Measurements from ENCODE around the gene PTPRE. TPM values are rescaled to one million over a fixed set of nuclear protein-coding genes. Genes with fewer than 3 reads are reported as not detected.

Gene PTPRE
- polyA plus RNA-seq, 1 of the 3 experiments (the other 2 are of a cell fraction), result 11.8 TPM

DNA sequence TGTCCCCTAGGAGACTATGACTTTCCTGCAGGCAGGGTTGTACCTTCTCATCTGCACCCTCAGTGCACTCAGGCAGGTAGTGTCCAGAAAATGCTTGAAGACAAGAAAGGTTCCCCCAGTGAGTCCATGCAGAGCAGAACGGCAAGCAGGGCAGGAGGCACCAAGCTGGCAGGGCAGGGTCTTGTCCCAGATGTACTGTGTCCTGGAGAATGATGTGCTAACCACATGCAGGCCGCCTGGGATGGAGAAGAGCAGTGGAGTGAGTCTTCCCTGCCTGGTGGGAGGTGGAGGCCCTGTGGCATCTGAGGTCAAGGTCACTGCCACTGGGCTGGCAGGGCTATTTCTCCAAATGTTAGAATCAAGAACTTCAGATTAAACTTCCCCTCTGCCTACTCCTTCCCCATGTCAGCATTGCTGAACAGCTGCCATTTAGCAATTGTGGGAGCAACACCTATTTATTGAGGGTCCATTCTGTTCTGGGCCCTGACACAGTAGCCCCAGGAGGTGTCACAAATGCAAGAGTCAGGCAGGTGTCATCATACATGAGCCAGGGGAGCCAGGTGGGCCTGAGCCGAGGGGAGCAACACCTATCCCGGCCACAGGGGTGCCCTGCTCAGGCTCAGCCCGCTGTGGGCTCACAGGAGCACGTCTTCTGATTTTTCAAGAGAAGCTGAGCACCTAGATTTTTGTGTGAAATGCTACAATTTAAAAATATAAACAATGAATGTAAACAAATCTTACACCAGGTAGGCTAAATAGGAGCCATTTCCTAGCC is 34.1 kb downstream of the PTPRE start:
- Histone ChIP-seq H3K79me2 (ENCODE audit: insufficient read depth) (no peaks in the 10 kb centered on the region), H4K20me1 (ENCODE audit: insufficient read depth) (no peaks in the 10 kb centered on the region), H3K27ac (ENCODE audit: low read depth in 2 of 2, low read length in 1 of 2) (no peak overlapping the region), H3F3A (replicated peaks; ENCODE audit: insufficient read depth) (peaks cover 8% of the 10 kb centered on the region), H2AFZ (ENCODE audit: low read depth) (no peak overlapping the region), H3K9ac (no peak overlapping the region), H3K27me3 (ENCODE audit: insufficient read depth) (no peaks in the 10 kb centered on the region), H3K9me3 (no peaks in the 10 kb centered on the region), H3K36me3 (replicated peaks in 1 of 2; ENCODE audit: control insufficient read depth in 1 of 2, insufficient read depth in 2 of 2, low read length in 1 of 2) (no peaks in the 10 kb centered on the region), H3K9me2 (no peaks in the 10 kb centered on the region), H3K4me3 (ENCODE audit: low read depth in 2 of 2, low read length in 1 of 2) (no peak overlapping the region), H3K4me1 (ENCODE audit: control insufficient read depth in 1 of 2, insufficient read depth in 2 of 2, low read depth in 1 of 2, low read length in 1 of 2) (peaks cover 9 to 32% of the 10 kb centered on the region in 2 experiments; a peak in 3 of 4 replicates), H3K4me2 (no peak overlapping the region)
- 79% methylated on average over 5 of the region's 6 CpGs for WGBS (ENCODE audit: low lambda C conversion rate)
- ChIA-PET POLR2A (no interaction called here), CTCF (interaction anchor here (1.0 to 2.9 kb wide), 4 partner anchors 10 to 35 kb away, joined by 3 to 8 read pairs (median 3); partner anchors contain the start of gene PTPRE)
- TF ChIP-seq POLR2AphosphoS5 (IDR thresholded peaks at IDR 0.05; ENCODE audit: low read depth, low read length), result no peak
- TF ChIP-seq YY1 (IDR thresholded peaks at IDR 0.05; ENCODE audit: low read depth), result no peak
- no peak for TF ChIP-seq SMC3 (IDR thresholded peaks at IDR 0.05; ENCODE audit: low read depth, low read length)
- no peak for TF ChIP-seq GATA2 (CRISPR knock-in tag; IDR thresholded peaks at IDR 0.05)
- TF ChIP-seq, protein P1, sequence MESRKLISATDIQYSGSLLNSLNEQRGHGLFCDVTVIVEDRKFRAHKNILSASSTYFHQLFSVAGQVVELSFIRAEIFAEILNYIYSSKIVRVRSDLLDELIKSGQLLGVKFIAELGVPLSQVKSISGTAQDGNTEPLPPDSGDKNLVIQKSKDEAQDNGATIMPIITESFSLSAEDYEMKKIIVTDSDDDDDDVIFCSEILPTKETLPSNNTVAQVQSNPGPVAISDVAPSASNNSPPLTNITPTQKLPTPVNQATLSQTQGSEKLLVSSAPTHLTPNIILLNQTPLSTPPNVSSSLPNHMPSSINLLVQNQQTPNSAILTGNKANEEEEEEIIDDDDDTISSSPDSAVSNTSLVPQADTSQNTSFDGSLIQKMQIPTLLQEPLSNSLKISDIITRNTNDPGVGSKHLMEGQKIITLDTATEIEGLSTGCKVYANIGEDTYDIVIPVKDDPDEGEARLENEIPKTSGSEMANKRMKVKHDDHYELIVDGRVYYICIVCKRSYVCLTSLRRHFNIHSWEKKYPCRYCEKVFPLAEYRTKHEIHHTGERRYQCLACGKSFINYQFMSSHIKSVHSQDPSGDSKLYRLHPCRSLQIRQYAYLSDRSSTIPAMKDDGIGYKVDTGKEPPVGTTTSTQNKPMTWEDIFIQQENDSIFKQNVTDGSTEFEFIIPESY (IDR thresholded peaks at IDR 0.05; ENCODE audit: borderline replicate concordance, low read depth), result no peak
- no peak for TF ChIP-seq SIN3A (IDR thresholded peaks at IDR 0.05; ENCODE audit: borderline replicate concordance, low read depth, low read length)
- TF ChIP-seq, protein P2, sequence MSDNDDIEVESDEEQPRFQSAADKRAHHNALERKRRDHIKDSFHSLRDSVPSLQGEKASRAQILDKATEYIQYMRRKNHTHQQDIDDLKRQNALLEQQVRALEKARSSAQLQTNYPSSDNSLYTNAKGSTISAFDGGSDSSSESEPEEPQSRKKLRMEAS (IDR thresholded peaks at IDR 0.05; ENCODE audit: low read depth), result no peak
- no peak for TF ChIP-seq FOXM1 (IDR thresholded peaks at IDR 0.05; ENCODE audit: low read depth)
- TF ChIP-seq RAD21 (IDR thresholded peaks at IDR 0.05; ENCODE audit: low read length), result no peak
- no peak for TF ChIP-seq JUND (IDR thresholded peaks at IDR 0.05)
- TF ChIP-seq EP300 (IDR thresholded peaks at IDR 0.05; ENCODE audit: borderline replicate concordance in 1 of 2, low read depth in 1 of 2, low read length in 1 of 2), result no peak
- DNase-seq, result no peak

DNA sequence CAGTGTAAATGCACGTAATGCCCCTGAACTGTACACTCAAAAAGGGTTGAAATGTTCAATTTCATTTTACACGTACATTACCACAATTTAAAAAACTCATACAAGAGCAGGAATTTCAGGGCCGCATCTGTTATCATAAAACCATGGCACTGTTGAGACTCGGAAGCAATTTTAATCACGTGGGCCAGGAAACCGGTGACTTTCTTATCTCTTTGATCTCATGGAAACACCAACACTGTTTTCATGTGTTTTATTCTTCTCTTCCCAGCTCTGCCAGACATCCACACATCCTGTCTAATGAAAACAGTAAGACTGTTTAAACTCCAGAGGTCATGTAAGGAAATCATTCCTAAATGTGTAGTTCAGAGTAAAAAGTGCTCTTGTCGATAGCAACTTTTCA is 35.9 kb downstream of the PTPRE start:
- no peak overlapping the region for H3K4me3 ChIP-seq (ENCODE audit: low read depth in 2 of 2, low read length in 1 of 2)
- H2AFZ ChIP-seq (ENCODE audit: low read depth), result no peak overlapping the region
- no peaks in the 10 kb centered on the region for H3K27me3 ChIP-seq (ENCODE audit: insufficient read depth)
- POLR2A ChIA-PET, result no interaction called here
- CTCF ChIA-PET, result interaction anchor here (1.0 to 2.9 kb wide), 5 partner anchors 31 to 68 kb away, joined by 3 to 10 read pairs (median 3); partner anchors contain the start of gene PTPRE
- peaks cover 3 to 28% of the 10 kb centered on the region in 2 experiments; a peak in 3 of 4 replicates for H3K4me1 ChIP-seq (ENCODE audit: control insufficient read depth in 1 of 2, insufficient read depth in 2 of 2, low read depth in 1 of 2, low read length in 1 of 2)
- no peak overlapping the region for H3K4me2 ChIP-seq
- DNase-seq, result peak; percentile 42
- H3K36me3 ChIP-seq (replicated peaks in 1 of 2; ENCODE audit: control insufficient read depth in 1 of 2, insufficient read depth in 2 of 2, low read length in 1 of 2), result no peaks in the 10 kb centered on the region
- H3K27ac ChIP-seq (ENCODE audit: low read depth in 2 of 2, low read length in 1 of 2), result peak overlapping the region; percentile 41 to 79; a peak in 3 of 4 replicates
- H3K9me2 ChIP-seq, result no peaks in the 10 kb centered on the region
- H3K9me3 ChIP-seq, result no peaks in the 10 kb centered on the region
- no peak overlapping the region for H3K9ac ChIP-seq
- 39% methylated on average over 7 of the region's 7 CpGs for WGBS (ENCODE audit: low lambda C conversion rate)
- TF ChIP-seq RAD21 (IDR thresholded peaks at IDR 0.05; ENCODE audit: low read length), result no peak
- peak; percentile 32; the same call in 1 of the 2 replicates for TF ChIP-seq MXI1 (IDR thresholded peaks at IDR 0.05; ENCODE audit: low read depth, low read length)
- TF ChIP-seq, protein P3, sequence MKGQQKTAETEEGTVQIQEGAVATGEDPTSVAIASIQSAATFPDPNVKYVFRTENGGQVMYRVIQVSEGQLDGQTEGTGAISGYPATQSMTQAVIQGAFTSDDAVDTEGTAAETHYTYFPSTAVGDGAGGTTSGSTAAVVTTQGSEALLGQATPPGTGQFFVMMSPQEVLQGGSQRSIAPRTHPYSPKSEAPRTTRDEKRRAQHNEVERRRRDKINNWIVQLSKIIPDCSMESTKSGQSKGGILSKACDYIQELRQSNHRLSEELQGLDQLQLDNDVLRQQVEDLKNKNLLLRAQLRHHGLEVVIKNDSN (IDR thresholded peaks at IDR 0.05; ENCODE audit: borderline replicate concordance, low read depth), result peak; percentile 57; the same call in 1 of the 2 replicates
- H3F3A ChIP-seq (replicated peaks; ENCODE audit: insufficient read depth), result peaks cover 3% of the 10 kb centered on the region
- no peaks in the 10 kb centered on the region for H3K79me2 ChIP-seq (ENCODE audit: insufficient read depth)
- H4K20me1 ChIP-seq (ENCODE audit: insufficient read depth), result no peaks in the 10 kb centered on the region
